ENCODE data around the gene DHRS7B. TPM values are rescaled to one million over a fixed set of nuclear protein-coding genes. Genes with fewer than 3 reads are reported as not detected.

Gene DHRS7B
- total and polyA plus RNA-seq, 2 of the 13 experiments (the other 11 are each of a cell fraction or from before 2014, with no cell fraction given) = 20.0 to 35.8 TPM

DNA sequence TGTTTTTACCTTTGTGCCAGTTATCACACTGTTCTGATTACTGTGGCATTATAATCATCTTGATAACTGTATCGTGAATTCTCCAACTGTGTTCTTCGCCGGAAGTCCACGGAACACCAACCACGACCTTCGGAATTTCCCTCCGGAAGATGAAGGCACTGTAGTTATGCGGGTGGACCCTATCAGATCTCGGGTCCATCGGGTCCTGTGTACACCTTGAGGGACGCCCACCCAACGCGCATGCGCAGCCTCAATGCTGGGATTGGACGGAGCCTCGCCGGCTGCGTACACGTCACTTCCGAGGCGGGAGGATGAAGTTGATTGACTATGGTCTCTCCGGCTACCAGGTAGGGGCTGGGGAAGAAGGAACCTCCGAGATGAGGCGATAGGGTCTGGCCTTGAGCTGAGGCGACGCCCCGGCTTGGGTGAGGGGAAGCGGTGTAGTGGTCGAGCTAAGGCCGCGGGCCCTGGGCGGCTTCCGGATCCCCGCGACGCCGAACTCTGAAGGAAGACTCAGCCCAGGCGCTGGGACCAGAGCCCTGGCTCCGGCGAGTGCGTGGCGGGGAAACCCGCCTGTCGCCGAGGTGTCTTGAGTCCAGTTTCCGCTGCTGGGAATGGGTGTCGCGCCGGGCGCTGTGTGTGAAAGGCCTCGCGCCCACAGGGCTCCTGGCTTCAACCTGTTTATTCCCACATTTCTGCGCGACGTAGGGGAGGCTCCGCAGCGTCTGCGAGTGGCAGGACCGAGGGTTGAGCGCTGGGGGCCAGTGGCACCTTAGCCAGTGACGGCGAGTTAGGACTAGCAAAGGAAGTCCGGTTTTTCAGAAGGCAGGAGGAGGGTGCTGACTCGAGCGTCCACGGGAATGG is at the start of gene DHRS7B (continued):
- no peak for TF ChIP-seq ZFP90 (CRISPR knock-in tag; IDR thresholded peaks at IDR 0.05; ENCODE audit: borderline replicate concordance)
- no peak for TF ChIP-seq FOXM1 (CRISPR knock-in tag; IDR thresholded peaks at IDR 0.05)
- no peak for TF ChIP-seq NR2F6 (IDR thresholded peaks at IDR 0.05)
- 0 out of 2 replicates have a peak, but pooled peaks have one; percentile 30 for TF ChIP-seq NR2F6 (CRISPR knock-in tag; IDR thresholded peaks at IDR 0.05)
- peak; percentile 81 for TF ChIP-seq NRL (CRISPR knock-in tag; IDR thresholded peaks at IDR 0.05; ENCODE audit: borderline replicate concordance)
- TF ChIP-seq IKZF4 (CRISPR knock-in tag; IDR thresholded peaks at IDR 0.05; ENCODE audit: borderline replicate concordance, low read depth, not compliant biosample characterization) = peak; percentile 58
- TF ChIP-seq, protein P1, sequence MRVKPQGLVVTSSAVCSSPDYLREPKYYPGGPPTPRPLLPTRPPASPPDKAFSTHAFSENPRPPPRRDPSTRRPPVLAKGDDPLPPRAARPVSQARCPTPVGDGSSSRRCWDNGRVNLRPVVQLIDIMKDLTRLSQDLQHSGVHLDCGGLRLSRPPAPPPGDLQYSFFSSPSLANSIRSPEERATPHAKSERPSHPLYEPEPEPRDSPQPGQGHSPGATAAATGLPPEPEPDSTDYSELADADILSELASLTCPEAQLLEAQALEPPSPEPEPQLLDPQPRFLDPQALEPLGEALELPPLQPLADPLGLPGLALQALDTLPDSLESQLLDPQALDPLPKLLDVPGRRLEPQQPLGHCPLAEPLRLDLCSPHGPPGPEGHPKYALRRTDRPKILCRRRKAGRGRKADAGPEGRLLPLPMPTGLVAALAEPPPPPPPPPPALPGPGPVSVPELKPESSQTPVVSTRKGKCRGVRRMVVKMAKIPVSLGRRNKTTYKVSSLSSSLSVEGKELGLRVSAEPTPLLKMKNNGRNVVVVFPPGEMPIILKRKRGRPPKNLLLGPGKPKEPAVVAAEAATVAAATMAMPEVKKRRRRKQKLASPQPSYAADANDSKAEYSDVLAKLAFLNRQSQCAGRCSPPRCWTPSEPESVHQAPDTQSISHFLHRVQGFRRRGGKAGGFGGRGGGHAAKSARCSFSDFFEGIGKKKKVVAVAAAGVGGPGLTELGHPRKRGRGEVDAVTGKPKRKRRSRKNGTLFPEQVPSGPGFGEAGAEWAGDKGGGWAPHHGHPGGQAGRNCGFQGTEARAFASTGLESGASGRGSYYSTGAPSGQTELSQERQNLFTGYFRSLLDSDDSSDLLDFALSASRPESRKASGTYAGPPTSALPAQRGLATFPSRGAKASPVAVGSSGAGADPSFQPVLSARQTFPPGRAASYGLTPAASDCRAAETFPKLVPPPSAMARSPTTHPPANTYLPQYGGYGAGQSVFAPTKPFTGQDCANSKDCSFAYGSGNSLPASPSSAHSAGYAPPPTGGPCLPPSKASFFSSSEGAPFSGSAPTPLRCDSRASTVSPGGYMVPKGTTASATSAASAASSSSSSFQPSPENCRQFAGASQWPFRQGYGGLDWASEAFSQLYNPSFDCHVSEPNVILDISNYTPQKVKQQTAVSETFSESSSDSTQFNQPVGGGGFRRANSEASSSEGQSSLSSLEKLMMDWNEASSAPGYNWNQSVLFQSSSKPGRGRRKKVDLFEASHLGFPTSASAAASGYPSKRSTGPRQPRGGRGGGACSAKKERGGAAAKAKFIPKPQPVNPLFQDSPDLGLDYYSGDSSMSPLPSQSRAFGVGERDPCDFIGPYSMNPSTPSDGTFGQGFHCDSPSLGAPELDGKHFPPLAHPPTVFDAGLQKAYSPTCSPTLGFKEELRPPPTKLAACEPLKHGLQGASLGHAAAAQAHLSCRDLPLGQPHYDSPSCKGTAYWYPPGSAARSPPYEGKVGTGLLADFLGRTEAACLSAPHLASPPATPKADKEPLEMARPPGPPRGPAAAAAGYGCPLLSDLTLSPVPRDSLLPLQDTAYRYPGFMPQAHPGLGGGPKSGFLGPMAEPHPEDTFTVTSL (CRISPR knock-in tag; IDR thresholded peaks at IDR 0.05; ENCODE audit: borderline replicate concordance) = peak; percentile 47; the same call in 1 of the 2 replicates
- peak; percentile 72 for TF ChIP-seq KAT8 (CRISPR knock-in tag; IDR thresholded peaks at IDR 0.05)
- peak; percentile 42; the same call in 1 of the 2 replicates for TF ChIP-seq ELF3 (CRISPR knock-in tag; IDR thresholded peaks at IDR 0.05)
- TF ChIP-seq, protein P2, sequence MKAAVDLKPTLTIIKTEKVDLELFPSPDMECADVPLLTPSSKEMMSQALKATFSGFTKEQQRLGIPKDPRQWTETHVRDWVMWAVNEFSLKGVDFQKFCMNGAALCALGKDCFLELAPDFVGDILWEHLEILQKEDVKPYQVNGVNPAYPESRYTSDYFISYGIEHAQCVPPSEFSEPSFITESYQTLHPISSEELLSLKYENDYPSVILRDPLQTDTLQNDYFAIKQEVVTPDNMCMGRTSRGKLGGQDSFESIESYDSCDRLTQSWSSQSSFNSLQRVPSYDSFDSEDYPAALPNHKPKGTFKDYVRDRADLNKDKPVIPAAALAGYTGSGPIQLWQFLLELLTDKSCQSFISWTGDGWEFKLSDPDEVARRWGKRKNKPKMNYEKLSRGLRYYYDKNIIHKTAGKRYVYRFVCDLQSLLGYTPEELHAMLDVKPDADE (CRISPR knock-in tag; IDR thresholded peaks at IDR 0.05) = no peak
- TF ChIP-seq ZZZ3 (CRISPR knock-in tag; IDR thresholded peaks at IDR 0.05; ENCODE audit: borderline replicate concordance) = no peak; the same call in 1 of the 2 replicates
- no peak for TF ChIP-seq TEAD2 (CRISPR knock-in tag; IDR thresholded peaks at IDR 0.05)
- TF ChIP-seq, protein P3, sequence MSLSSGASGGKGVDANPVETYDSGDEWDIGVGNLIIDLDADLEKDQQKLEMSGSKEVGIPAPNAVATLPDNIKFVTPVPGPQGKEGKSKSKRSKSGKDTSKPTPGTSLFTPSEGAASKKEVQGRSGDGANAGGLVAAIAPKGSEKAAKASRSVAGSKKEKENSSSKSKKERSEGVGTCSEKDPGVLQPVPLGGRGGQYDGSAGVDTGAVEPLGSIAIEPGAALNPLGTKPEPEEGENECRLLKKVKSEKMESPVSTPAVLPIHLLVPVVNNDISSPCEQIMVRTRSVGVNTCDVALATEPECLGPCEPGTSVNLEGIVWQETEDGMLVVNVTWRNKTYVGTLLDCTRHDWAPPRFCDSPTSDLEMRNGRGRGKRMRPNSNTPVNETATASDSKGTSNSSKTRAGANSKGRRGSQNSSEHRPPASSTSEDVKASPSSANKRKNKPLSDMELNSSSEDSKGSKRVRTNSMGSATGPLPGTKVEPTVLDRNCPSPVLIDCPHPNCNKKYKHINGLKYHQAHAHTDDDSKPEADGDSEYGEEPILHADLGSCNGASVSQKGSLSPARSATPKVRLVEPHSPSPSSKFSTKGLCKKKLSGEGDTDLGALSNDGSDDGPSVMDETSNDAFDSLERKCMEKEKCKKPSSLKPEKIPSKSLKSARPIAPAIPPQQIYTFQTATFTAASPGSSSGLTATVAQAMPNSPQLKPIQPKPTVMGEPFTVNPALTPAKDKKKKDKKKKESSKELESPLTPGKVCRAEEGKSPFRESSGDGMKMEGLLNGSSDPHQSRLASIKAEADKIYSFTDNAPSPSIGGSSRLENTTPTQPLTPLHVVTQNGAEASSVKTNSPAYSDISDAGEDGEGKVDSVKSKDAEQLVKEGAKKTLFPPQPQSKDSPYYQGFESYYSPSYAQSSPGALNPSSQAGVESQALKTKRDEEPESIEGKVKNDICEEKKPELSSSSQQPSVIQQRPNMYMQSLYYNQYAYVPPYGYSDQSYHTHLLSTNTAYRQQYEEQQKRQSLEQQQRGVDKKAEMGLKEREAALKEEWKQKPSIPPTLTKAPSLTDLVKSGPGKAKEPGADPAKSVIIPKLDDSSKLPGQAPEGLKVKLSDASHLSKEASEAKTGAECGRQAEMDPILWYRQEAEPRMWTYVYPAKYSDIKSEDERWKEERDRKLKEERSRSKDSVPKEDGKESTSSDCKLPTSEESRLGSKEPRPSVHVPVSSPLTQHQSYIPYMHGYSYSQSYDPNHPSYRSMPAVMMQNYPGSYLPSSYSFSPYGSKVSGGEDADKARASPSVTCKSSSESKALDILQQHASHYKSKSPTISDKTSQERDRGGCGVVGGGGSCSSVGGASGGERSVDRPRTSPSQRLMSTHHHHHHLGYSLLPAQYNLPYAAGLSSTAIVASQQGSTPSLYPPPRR (CRISPR knock-in tag; IDR thresholded peaks at IDR 0.05; ENCODE audit: borderline replicate concordance) = no peak; the same call in 1 of the 2 replicates
- no peak for TF ChIP-seq GPN1 (CRISPR knock-in tag; IDR thresholded peaks at IDR 0.05; ENCODE audit: borderline replicate concordance)
- peak; percentile 93 for TF ChIP-seq NFYC (CRISPR knock-in tag; IDR thresholded peaks at IDR 0.05)
- no peak for TF ChIP-seq NONO (IDR thresholded peaks at IDR 0.05)
- TF ChIP-seq NONO (CRISPR knock-in tag; conservative IDR thresholded peaks at IDR 0.05) = peak; percentile 88
